GM12865 (cell line): ENCODE data around the gene ABLIM3.

Source experiments
- DNase-seq: peaks from one replicate; pipeline ENCODE4 v3.0.0; 2010; ENCODE audit warnings: low read depth
- H3K4me3 ChIP-seq: 2 replicates; pipeline ENCODE4 v1.5.1; 2011; ENCODE audit warnings: mild to moderate bottlenecking, low read depth, low read length, control low read depth
- TF ChIP-seq, protein P1 (sequence below): IDR thresholded peaks from 2 replicates; pipeline ENCODE4 v1.5.1; 2011; ENCODE audit warnings: low read length, control low read depth, low read depth, inconsistent platforms; ENCODE audit not compliant: insufficient read depth; ENCODE audit errors: missing control alignments

ABLIM3 gene

DNA sequence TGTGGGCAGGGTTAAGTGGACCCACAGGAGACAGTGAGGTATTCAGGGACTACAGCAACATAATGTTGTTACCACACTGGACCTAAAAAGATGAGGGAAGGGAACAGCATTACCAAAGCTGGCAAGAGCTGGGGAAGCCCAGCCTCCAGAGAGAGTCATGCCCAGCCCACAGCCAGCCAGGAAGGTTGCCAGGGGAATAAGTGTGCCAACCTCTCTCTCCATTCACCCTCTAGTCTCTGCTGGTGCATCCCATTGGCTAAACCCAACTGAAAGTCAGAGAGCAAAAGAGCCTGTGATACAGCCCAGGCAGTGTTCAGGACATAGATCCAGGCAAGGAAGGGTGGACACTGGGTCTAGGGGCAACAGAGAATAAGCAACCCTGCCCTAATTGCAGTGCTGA lies 94.5 kb downstream of the ABLIM3 start:
- TF ChIP-seq, protein P1, sequence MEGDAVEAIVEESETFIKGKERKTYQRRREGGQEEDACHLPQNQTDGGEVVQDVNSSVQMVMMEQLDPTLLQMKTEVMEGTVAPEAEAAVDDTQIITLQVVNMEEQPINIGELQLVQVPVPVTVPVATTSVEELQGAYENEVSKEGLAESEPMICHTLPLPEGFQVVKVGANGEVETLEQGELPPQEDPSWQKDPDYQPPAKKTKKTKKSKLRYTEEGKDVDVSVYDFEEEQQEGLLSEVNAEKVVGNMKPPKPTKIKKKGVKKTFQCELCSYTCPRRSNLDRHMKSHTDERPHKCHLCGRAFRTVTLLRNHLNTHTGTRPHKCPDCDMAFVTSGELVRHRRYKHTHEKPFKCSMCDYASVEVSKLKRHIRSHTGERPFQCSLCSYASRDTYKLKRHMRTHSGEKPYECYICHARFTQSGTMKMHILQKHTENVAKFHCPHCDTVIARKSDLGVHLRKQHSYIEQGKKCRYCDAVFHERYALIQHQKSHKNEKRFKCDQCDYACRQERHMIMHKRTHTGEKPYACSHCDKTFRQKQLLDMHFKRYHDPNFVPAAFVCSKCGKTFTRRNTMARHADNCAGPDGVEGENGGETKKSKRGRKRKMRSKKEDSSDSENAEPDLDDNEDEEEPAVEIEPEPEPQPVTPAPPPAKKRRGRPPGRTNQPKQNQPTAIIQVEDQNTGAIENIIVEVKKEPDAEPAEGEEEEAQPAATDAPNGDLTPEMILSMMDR = no peak
- DNase-seq = no peak
- no peak overlapping the region for H3K4me3 ChIP-seq

DNA sequence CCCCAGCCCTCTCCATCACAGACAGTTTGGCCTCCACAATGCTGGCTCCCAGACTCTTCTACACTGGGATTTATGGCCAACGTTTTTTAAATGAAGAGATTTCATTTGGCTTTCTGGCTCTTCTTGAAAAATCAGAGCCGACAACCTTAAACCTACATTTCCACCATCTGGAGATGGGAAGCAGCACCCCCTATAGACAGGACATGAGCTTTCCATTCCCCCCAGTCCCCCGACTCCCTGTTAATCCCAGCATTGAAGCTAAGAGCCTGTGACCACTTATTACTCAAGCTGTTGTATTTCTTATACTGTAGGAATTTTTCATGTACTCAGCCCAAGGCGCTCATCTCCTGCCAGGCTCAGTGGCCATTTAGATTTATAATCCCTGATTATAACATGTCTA lies 96.4 kb downstream of the ABLIM3 start:
- DNase-seq = no peak
- TF ChIP-seq, protein P1 = no peak

DNA sequence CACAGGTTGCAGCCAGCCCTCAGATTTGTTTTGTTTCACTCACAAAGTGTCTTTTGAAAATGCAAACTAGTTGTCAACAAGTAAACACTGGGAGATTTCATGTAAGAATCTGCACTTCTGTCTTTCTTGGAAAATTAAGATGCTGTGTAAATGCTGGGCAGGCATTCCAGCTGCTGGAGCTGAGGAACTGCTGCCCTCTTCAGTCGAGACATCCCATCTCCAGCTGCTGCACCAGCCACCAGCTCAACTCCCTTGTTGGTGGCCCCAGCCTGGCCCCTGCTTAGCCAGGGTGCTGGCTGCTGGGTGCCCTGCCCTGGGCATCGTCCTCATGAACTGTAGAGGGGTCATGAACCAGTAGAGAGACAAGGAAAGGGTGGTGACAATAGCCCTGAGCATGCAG lies 97.2 kb downstream of the ABLIM3 start:
- TF ChIP-seq, protein P1 = no peak
- no peak for DNase-seq

More for the DNA sequence above, 96.4 kb downstream of the ABLIM3 start:
- no peak overlapping the region for H3K4me3 ChIP-seq

DNA sequence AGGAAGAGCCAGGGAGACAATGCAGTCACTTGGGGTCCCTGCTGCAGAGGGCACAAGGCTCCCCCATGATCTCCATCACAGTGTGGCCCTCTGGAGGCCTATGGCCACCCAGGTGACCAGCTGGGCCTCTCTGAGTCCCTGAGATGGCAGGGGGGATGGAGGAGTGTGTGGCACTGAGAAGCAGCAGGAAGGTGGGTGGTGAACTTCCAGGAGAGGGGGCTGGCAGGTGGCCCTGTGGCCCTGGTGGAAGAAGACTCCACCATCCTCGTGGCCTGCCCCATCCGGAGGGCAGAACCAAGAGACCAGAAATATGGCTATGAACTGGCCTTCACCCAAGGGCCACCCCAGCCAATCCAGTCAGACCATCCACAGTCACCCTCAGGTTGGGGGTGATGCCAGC lies 98.6 kb downstream of the ABLIM3 start:
- TF ChIP-seq, protein P1 = no peak
- no peak for DNase-seq
- H3K4me3 ChIP-seq = no peak overlapping the region

More for the DNA sequence above, 97.2 kb downstream of the ABLIM3 start:
- no peak overlapping the region for H3K4me3 ChIP-seq

DNA sequence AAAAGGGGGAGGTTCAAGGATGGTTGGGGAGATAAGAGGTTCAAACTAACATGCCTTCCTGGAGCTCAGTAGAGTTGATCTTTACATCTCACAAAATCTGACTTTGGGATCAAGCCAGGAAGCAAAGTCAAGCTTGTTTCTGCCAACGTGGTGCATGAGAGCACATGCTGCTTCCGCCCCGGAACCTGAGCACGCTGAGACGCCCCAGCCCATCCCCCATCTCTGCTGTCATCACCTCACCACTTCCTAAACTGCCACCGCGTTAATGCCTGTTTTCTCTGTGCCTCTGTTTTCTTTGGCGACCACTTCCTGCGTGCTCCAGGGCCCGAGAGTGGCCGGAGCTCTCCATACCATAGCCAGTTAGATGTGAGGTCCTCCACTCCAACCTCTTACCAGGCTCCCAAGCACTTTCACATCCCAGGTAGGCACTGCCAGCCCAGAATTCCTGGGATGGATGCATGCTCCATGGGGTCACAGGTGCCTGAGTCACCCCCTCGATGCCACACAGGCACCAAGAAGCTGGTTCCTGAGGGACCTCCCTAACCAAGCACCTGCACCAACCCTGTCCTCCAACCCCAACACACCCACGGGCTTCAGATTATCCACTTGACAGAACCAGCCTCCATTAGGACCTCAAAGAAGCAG lies 99.2 kb downstream of the ABLIM3 start:
- peak; percentile 57 for DNase-seq
- TF ChIP-seq, protein P1 = no peak
- no peak overlapping the region for H3K4me3 ChIP-seq

DNA sequence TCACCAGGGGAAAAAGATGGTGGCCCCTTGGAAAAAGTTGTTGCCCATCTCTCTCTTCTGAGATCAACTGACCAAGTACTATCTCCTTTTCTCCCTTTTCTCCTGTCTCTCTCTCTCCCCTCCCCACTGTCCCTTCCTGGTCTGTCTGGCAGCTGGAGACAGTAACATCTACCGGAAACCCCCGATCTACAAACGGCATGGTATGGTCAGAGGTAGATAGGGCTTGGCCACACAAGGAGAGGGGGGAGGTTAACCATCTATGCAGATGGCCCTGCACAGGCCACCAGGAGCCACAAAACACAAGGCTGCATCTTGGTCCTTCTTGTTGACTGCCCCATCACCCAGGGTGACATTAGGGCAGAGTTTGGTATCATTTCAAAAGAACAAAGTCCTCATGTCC lies 101.0 kb downstream of the ABLIM3 start:
- DNase-seq = no peak
- TF ChIP-seq, protein P1 = no peak

DNA sequence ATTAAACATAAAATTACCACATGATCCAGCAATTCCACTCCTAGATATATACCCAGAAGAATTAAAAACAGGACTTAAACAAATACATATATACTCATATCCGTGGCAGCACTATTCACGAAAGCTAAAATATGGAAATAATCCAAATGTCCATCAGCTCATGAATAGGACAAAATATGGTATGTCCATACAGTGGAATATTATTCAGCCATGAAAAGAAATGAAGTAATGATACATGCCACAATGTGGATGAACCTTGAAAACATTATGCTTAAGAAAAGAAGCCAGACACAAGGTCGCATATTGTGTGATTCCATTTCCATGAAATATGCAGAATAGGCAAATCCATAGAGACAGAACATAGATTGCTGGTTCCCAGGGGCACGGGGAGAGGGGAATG lies 105.6 kb downstream of the ABLIM3 start:
- TF ChIP-seq, protein P1 = no peak
- H3K4me3 ChIP-seq = no peak overlapping the region
- DNase-seq = no peak

More for the DNA sequence above, 101.0 kb downstream of the ABLIM3 start:
- no peak overlapping the region for H3K4me3 ChIP-seq
